ENCODE results near the gene MED13L.
"Not testable (repeated sequence)": the region's sequence is repeated elsewhere in the genome, so short reads cannot be mapped to it uniquely, and the experiment has no call there.

The MED13L gene

DNA sequence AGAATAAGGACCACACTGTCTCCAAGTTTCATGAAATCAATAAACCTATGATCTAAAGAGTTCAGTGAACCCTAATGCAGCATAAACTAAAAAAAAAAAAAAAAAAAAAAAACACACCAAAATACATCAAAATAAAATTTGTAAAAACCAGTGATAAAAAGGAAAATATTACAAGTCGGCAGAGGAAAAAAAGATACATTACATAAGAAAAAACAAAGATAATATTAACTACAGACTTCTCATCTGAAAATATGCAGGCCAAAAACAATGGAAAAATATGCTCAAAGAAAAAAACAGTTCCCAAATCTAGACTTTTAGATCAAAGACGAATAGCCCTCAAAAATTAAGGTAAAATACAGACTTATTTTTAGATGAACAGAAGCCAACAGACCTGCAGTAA, 27.6 kb downstream of the MED13L start:
- no peak for FAIRE-seq
- DNase-seq (ENCODE audit: insufficient read length, low spot score) = no peak

GRCh38 chr12:116248930-116249329, 28.6 kb downstream of the MED13L start:
- DNase-seq (ENCODE audit: insufficient read length, low spot score) = no peak
- no peak for FAIRE-seq

DNA sequence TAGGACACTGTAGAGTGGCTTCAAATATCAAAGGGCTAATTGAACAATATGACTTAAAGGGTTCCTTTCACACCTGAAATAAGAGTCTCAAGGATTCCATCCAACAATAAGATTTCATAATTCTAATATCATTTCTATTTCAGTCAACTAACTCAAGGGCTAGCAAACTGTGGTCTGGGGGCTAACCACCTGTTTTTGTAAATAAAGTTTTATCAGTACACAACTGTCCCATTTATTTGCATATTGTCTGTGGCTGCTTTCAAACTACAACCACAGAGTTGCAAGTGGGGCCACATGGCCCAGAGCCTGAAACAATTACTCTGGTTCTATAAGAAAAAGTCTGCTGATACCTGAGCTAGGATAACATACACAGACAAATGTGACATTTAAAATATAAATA, 29.1 kb downstream of the MED13L start:
- DNase-seq (ENCODE audit: insufficient read length, low spot score) = no peak
- FAIRE-seq = no peak

DNA sequence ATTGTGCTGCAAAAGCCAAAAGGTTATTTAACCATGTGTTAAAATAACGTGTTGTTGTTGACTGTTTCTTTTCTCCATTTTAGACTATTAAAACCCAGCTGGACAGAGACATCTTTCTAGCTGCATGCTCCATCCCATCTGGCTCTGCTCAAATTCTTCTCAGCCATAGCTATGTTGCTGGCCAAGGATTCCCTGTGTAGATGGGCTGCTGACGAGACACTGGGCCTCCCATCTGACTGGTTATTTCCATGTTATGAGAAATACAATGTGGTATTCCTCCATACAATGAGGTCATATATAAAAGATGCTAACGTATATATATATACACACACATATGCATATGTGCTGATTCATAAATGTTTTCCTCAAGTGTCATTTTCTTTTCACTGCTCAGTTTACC, 30.1 kb downstream of the MED13L start:
- FAIRE-seq = no peak
- no peak for DNase-seq (ENCODE audit: insufficient read length, low spot score)

- DNase-seq (ENCODE audit: insufficient read length, low spot score) = no peak
- no peak for FAIRE-seq
Observed at GRCh38 chr12:116246490-116247179, 30.9 kb downstream of the MED13L start.

DNA sequence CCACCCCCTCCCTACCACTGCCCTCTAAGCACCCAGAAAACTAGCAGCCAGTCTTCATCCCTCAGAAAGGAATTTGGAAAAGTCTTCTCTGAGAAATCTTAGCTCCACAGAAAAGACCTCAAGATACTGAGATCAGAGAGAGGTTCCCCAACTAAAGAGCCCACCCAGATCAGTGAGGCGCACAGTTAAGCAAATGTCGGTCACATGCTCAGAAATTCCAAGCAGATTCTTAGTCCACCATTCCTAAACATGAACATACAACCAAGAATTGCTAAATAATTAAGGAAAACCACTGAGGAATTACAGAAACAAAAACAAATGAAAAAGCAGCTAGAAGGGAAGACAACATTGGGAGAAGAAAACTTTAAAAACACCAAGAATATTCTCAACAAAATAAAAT, 32.3 kb downstream of the MED13L start:
- DNase-seq (ENCODE audit: insufficient read length, low spot score) (no peak), FAIRE-seq (no peak)

GRCh38 chr12:116244474-116245090, 32.9 kb downstream of the MED13L start:
- DNase-seq (ENCODE audit: insufficient read length, low spot score) = no peak
- no peak for FAIRE-seq

DNA sequence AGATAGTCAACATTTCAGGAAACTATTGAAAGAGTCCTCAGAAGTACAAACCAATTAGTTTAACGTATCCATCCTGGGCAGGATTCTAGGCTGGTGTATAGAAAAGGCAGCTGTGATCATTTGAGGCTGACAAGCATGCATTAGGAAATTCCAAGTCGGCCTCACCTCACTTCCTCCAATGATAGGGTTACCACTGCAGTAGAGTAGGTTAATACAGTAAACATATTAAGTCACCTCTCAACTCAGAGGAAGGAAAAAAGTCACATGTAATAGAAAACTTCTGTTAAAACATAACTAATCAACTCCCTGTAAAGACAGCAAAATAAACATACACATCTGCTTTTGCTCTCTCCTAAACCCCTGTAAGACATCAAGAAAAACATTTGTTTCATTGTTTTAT, 33.5 kb downstream of the MED13L start:
- no peak for FAIRE-seq
- DNase-seq (ENCODE audit: insufficient read length, low spot score) = no peak

- FAIRE-seq (no peak), DNase-seq (ENCODE audit: insufficient read length, low spot score) (no peak)
Observed at GRCh38 chr12:116242740-116243139, 34.8 kb downstream of the MED13L start.

DNA sequence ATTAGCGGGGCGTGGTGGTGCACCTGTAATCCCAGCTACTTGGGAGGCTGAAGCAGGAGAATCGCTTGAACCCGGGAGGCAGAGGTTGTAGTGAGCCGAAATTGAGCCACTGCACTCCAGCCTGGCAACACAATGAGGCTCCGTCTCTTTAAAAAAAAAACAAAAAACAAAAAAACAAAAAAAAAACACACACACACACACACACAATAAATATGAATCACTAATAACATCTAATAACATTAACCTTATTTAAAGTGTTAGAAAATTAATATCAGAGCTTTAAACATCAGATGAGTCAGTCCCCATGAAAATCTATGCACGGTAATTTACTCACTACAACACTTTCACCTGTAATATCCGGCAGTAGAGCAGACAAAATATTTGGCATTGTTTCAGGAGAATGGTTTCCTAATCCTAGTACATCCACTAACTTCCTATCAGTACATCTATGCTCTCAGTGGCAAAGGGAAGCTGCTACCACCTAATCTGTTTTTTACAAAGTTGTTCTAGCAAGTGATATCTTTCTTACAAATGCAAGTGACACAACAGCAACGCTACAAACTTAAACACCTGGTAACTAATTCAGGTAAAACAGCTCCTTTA, 36.2 kb downstream of the MED13L start:
- FAIRE-seq (no peak), DNase-seq (ENCODE audit: insufficient read length, low spot score) (no peak)

DNA sequence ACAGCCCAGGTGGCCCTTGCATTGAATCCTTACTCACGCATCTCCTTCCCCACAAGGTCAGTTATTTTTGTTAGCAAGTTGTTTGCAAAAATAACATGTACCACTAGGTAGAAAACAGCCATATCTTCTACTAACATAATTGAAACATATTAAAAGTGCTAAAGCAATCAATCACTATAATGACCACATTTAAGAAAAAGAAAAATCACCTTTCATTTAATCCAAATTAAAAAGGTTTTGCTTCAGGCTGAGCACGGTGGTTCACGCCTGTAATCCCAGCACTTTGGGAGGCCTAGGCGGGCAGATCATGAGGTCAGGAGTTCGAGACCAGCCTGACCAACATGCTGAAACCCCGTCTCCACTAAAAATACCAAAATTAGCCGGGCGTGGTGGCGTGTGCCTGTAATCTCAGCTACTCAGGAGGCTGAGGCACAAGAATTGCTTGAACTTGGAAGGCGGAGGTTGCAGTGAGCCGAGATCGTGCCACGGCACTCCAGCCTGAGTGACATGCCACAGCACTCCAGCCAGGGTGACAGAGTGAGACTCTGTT, 38.8 kb downstream of the MED13L start:
- peak; percentile 16 for FAIRE-seq
- not testable (repeated sequence) for DNase-seq (ENCODE audit: insufficient read length, low spot score)

GRCh38 chr12:116238149-116238548, 39.3 kb downstream of the MED13L start:
- FAIRE-seq (no peak), DNase-seq (ENCODE audit: insufficient read length, low spot score) (no peak)

DNA sequence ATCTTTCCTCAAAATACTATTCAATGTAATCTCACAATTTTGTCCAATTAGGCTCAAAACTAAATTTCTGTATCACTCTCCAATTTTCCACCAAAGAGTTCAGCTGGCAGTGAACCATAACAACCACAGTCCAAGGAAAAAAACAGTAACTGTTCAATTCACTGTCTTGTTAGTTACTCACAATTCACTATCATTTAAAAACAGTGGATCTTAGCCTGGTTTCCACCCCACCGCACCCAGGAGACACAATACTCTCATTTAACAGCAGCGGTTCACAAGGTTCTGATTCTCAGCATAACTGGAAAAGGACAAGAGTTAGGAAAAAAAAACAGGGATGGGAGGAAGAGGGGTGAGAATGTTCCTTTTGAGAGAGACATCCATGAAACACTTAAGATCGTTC, 40.5 kb downstream of the MED13L start:
- no peak for FAIRE-seq
- no peak for DNase-seq (ENCODE audit: insufficient read length, low spot score)

GRCh38 chr12:116236148-116236731, 41.3 kb downstream of the MED13L start:
- FAIRE-seq (no peak), DNase-seq (ENCODE audit: insufficient read length, low spot score) (peak; percentile 31)

GRCh38 chr12:116234148-116234547, 43.3 kb downstream of the MED13L start:
- FAIRE-seq; DNase-seq (ENCODE audit: insufficient read length, low spot score): not testable (repeated sequence)

GRCh38 chr12:116233669-116234068, 43.8 kb downstream of the MED13L start:
- FAIRE-seq (no peak), DNase-seq (ENCODE audit: insufficient read length, low spot score) (no peak)

GRCh38 chr12:116227811-116228210, 49.7 kb downstream of the MED13L start:
- FAIRE-seq (no peak), DNase-seq (ENCODE audit: insufficient read length, low spot score) (no peak)

- FAIRE-seq = no peak
Observed at GRCh38 chr12:116226026-116226425, 51.5 kb downstream of the MED13L start.

DNA sequence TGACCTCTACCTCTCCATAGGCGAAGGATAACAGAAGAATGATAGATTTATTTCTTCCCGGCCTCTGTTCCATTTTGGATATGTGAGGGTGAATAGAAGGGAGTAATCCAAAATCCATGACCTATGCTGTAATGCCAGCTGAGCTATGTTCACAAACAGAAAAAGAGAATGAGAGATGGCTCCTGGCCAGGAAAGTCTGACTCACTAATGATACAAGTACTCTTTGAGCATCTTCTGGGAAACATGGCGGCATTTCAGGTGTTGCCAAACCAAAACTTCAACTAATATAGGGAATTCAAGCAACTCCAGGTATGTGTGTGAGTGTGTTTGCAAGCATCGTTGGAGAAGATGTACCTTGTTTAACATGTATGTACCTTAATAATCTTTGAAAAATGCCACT, 55.1 kb downstream of the MED13L start:
- no peak for FAIRE-seq
- no peak for DNase-seq (ENCODE audit: insufficient read length, low spot score)

More at GRCh38 chr12:116226026-116226425, 51.5 kb downstream of the MED13L start:
- DNase-seq (ENCODE audit: insufficient read length, low spot score) = no peak

DNA sequence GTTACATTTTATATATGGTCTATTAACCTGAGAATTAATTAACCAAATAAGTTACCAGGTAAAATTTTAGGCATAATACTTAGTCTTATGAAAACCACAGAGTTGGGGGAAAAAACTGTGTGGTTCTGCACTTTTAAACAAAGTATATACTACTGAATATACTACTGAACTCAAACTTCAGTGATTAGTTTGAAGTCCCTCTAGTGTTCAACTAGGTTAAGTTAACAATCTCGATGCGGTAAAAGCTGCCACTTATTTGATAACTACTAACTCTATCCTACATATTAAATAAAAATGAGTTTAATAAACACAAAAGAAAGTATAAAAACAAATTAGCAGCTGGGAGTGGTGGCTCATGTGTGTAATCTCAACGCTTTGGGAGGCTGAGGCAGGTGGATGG, 56.7 kb downstream of the MED13L start:
- no peak for DNase-seq (ENCODE audit: insufficient read length, low spot score)
- no peak for FAIRE-seq

- FAIRE-seq = no peak
- DNase-seq (ENCODE audit: insufficient read length, low spot score) = no peak
Observed at GRCh38 chr12:116217045-116217735, 60.3 kb downstream of the MED13L start.
